Activated T-helper 1 cell treated with anti-CD3 and anti-CD28 coated beads, Interleukin-12 subunit alpha, Interleukin-12 subunit beta, Interleukin-2, Interleukin-4 antibody, amounts not matched to agents 30 ng/mL and 10 ng/mL and 1 ng/mL, durations not matched to agents 14 hours and 24 hours and 36 hours (primary cell): ENCODE data around the gene PLBD2. TPM values are rescaled to one million over a fixed set of nuclear protein-coding genes. Genes with fewer than 3 reads are reported as not detected.

Experiments
- DNase-seq: peaks from one replicate; pipeline ENCODE4 v3.0.0; 2021; ENCODE audit warnings: low spot score
- H3K27ac Mint-ChIP-seq: one replicate; pipeline ENCODE4 v1.8.0; 2021; ENCODE audit warnings: mild to moderate bottlenecking, mixed read lengths
- H3K27me3 Mint-ChIP-seq: one replicate; pipeline ENCODE4 v1.8.0; 2022; ENCODE audit warnings: mild to moderate bottlenecking, moderate library complexity, mixed read lengths; ENCODE audit not compliant: insufficient read depth
- H3K36me3 Mint-ChIP-seq: one replicate; pipeline ENCODE4 v1.8.0; 2021; ENCODE audit warnings: low read depth, mixed read lengths
- H3K4me1 Mint-ChIP-seq: one replicate; pipeline ENCODE4 v1.8.0; 2021; ENCODE audit warnings: low read depth, mixed read lengths
- H3K4me3 Mint-ChIP-seq: one replicate; pipeline ENCODE4 v1.8.0; 2021; ENCODE audit warnings: mild to moderate bottlenecking, moderate library complexity, mixed read lengths
- H3K9me3 Mint-ChIP-seq: one replicate; pipeline ENCODE4 v1.8.0; 2021; ENCODE audit warnings: mixed read lengths
- intact Hi-C: fragments of 100-400 bp; cut with micrococcal nuclease; formaldehyde crosslinking; loops from one replicate; pipeline ENCODE4 v1.15.1; 2024
- total RNA-seq: library from RNA; stranded (reverse); gene quantifications from 2 replicates; pipeline ENCODE4 v1.2.3, GENCODE V29; 2022

PLBD2 gene
- total RNA-seq, 1 donor from 2014 or later, result 16.3 TPM

DNA sequence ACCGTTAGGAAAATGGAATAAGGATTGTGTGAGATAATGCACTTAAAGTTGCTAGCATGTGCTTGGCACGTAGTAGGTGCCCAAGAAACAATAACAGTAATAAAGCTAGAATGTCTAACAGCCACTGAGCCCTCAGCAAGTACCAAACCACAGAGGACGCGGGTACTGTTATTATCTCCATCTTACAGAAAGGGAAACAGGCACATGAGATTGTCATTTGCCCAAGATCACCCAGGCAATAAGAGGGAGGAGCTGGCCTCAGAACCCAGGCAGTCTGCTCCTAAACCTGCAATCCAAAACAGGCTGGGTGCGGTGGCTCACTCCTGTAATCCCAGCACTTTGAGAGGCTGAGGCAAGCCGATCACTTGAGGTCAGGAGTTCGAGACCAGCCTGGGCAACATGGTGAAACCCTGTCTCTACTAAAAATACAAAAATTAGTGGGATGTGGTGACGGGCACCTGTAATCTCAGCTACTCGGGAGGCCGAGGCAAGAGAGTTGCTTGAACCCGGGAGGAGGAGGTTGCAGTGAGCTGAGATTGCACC lies 50.4 kb downstream of the PLBD2 start:
- intact Hi-C loops, result no loop called here
- H3K27me3 Mint-ChIP-seq, result peaks cover 20% of the 10 kb centered on the region
- H3K36me3 Mint-ChIP-seq, result no peaks in the 10 kb centered on the region

DNA sequence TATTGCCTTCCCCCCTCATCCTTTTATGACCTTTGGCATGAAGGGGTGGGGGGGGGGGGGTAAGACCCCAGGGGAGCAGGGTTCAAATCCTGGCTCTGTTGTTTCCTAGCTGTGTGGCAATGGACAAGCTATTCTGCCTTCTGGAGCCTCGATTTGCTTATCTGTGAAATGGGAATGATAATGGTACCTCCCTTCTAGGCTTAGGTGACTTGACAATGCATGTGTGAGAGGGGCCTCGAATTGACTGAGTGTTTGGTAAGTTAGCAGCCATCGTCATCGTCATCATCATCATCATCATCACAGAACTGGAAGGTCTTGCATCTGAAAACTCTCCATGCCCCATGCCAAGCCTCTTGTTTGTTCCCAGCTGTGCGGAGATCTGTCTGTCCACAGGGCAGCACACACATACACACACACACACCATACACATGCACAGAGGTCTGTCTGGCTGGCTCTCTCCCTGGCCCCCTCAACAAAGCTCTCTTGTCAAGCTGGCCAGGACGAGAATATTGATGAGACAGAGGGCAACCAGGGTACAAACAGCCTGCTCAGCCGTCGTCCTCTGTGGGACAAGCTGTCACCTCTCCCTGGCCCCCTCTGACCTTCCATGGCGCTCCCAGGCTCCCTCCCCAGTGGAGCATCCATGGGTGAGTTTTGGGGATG lies 51.2 kb downstream of the PLBD2 start:
- Mint-ChIP-seq H3K9me3 (no peaks in the 10 kb centered on the region), H3K36me3 (no peaks in the 10 kb centered on the region), H3K27me3 (peaks cover 13% of the 10 kb centered on the region), H3K27ac (no peak overlapping the region), H3K4me1 (no peaks in the 10 kb centered on the region), H3K4me3 (no peak overlapping the region)
- intact Hi-C loops, result no loop called here
- DNase-seq, result no peak

More for the DNA sequence above, 50.4 kb downstream of the PLBD2 start:
- H3K9me3 Mint-ChIP-seq, result no peaks in the 10 kb centered on the region
- no peak overlapping the region for H3K4me3 Mint-ChIP-seq
- no peak for DNase-seq
- H3K4me1 Mint-ChIP-seq, result no peaks in the 10 kb centered on the region
- no peak overlapping the region for H3K27ac Mint-ChIP-seq

DNA sequence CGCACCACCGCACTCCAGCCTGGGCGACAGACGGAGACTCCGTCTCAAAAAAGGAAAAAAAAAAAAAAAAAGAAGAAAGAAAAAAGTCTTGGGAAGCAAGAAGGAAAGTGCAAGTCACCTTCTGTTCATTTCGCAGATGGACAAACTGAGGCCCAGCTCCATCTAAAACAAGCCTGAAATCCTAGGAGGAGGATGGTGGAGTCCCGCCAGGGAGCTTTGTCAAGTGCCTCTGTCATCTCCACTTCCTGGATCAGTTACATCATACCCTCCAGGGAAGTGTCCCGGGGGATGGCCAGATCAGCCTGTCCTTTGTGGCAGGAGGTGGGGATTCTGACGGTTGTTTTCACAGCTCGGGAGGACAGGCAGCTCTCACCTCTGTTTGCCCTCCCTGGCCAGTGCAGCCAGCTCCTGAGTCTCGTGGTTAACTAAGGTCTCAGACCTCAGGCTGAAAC lies 55.1 kb downstream of the PLBD2 start:
- intact Hi-C loops, result no loop called here
- Mint-ChIP-seq H3K9me3 (no peaks in the 10 kb centered on the region), H3K4me1 (no peaks in the 10 kb centered on the region), H3K4me3 (no peak overlapping the region), H3K27me3 (peaks cover 15% of the 10 kb centered on the region), H3K27ac (no peak overlapping the region), H3K36me3 (no peaks in the 10 kb centered on the region)
- DNase-seq, result no peak

- Mint-ChIP-seq H3K27ac (no peak overlapping the region), H3K4me1 (no peaks in the 10 kb centered on the region), H3K4me3 (no peak overlapping the region), H3K27me3 (peaks cover 15% of the 10 kb centered on the region), H3K36me3 (no peaks in the 10 kb centered on the region), H3K9me3 (no peaks in the 10 kb centered on the region)
- DNase-seq, result no peak
- intact Hi-C loops, result no loop called here
Observed at GRCh38 chr12:113414519-113415038, 56.2 kb downstream of the PLBD2 start.

- no peak for DNase-seq
- Mint-ChIP-seq H3K4me1 (no peaks in the 10 kb centered on the region), H3K36me3 (no peaks in the 10 kb centered on the region), H3K27ac (no peak overlapping the region), H3K4me3 (no peak overlapping the region), H3K9me3 (no peaks in the 10 kb centered on the region), H3K27me3 (peaks cover 14% of the 10 kb centered on the region)
- intact Hi-C loops, result no loop called here
Observed at GRCh38 chr12:113416091-113416754, 57.8 kb downstream of the PLBD2 start.

GRCh38 chr12:113418213-113418879 lies 60.0 kb downstream of the PLBD2 start:
- no peak for DNase-seq
- Mint-ChIP-seq H3K9me3 (no peaks in the 10 kb centered on the region), H3K4me1 (peaks cover 11% of the 10 kb centered on the region), H3K36me3 (no peaks in the 10 kb centered on the region), H3K4me3 (no peak overlapping the region), H3K27ac (no peak overlapping the region), H3K27me3 (peaks cover 13% of the 10 kb centered on the region)
- intact Hi-C loops, result no loop called here

GRCh38 chr12:113420996-113421595 lies 62.7 kb downstream of the PLBD2 start:
- no peaks in the 10 kb centered on the region for H3K36me3 Mint-ChIP-seq
- no peak overlapping the region for H3K4me3 Mint-ChIP-seq
- DNase-seq, result no peak
- intact Hi-C loops, result loop anchor here (10.0 kb wide), 1 partner anchor 376 kb away; no protein-coding TSS in a partner anchor
- H3K9me3 Mint-ChIP-seq, result no peaks in the 10 kb centered on the region
- no peak overlapping the region for H3K27ac Mint-ChIP-seq
- H3K4me1 Mint-ChIP-seq, result peaks cover 11% of the 10 kb centered on the region
- H3K27me3 Mint-ChIP-seq, result peaks cover 10% of the 10 kb centered on the region

- peak; percentile 17 for DNase-seq
- intact Hi-C loops, result loop anchor here (1.0 to 10.0 kb wide), 3 partner anchors 63 to 377 kb away; partner anchors contain the start of genes PLBD2 and SLC8B1
- Mint-ChIP-seq H3K9me3 (no peaks in the 10 kb centered on the region), H3K4me1 (peaks cover 11% of the 10 kb centered on the region), H3K36me3 (no peaks in the 10 kb centered on the region), H3K27me3 (peaks cover 4% of the 10 kb centered on the region), H3K4me3 (peak within 1 kb of the TSS; percentile 81), H3K27ac (peak within 1 kb of the TSS; percentile 79)
Observed at GRCh38 chr12:113422030-113422885, 63.9 kb downstream of the PLBD2 start, which contains the start of gene SDSL. TSS of gene SDSL (plus strand) at chr12:113422380. CDS start at chr12:113427983, 5,603 bp downstream.

DNA sequence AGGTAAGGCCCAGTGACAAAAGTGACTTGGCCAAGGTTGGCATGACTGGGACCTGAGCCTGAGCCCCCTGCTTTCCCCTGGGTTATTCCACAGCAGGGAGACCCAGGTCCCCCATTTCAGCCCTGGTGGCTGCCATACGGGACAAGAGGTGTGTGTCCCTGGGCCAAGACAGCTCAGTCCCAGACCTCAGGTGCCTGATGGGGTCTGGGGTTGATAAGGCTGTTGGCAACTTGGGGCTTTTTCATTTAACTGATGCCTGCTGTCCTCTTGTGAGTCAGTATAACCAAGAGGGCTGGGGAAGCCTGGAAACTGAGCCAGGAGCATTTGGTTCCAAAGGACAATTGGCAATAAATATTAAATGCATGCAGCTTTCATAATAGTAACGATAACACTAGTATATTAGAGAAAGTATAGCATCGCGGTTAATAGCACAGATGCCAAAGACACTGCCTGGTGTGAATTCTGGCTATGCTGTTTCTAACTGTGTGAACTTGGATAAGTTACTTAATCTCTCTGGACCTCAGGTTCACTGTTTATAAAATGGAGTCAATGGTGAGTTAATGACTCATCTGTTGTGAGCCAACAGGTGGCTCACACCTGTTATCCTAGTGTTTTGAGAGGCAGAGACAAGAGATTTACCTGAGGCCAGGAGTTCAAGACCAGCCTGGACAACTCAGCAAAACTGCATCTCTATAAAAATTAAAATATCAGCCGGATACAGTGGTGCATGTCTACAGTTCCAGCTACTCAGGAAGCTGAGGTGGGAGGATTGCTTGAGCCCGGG lies 64.7 kb downstream of the PLBD2 start:
- Mint-ChIP-seq H3K4me3 (peak overlapping the region; percentile 30), H3K27ac (peak overlapping the region; percentile 18), H3K36me3 (no peaks in the 10 kb centered on the region), H3K4me1 (peaks cover 11% of the 10 kb centered on the region), H3K27me3 (peaks cover 4% of the 10 kb centered on the region), H3K9me3 (no peaks in the 10 kb centered on the region)
- intact Hi-C loops, result loop anchor here (1.0 to 10.0 kb wide), 3 partner anchors 64 to 378 kb away; partner anchors contain the start of genes PLBD2 and SLC8B1
- no peak for DNase-seq

DNA sequence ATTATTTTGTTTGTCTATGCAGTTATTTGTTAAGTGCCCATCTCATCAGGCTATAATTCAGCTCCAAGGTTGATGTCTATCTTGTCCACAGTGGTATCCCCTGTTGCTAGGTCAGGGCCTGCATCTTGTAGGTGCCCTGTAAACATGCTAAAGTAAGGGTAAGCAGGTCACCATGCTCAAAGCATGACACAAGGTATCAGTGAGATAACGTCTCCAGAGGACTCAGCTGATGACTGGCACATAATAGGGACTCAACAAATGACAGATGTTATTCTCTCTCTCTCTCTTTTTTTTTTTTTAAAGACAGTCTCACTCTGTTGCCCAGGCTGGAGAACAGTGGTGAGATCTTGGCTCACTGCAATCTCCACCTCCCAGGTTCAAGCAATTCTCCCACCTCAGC lies 66.1 kb downstream of the PLBD2 start:
- Mint-ChIP-seq H3K36me3 (no peaks in the 10 kb centered on the region), H3K27ac (no peak overlapping the region), H3K9me3 (no peaks in the 10 kb centered on the region), H3K4me3 (no peak overlapping the region), H3K27me3 (peaks cover 4% of the 10 kb centered on the region), H3K4me1 (peaks cover 11% of the 10 kb centered on the region)
- intact Hi-C loops, result loop anchor here (10.0 kb wide), 1 partner anchor 380 kb away; no protein-coding TSS in a partner anchor
- DNase-seq, result no peak
